Trophoblast cell (in vitro differentiated cells and primary cell): Measurements from ENCODE around the gene RAB11FIP3.
A peak's percentile ranks its signal among the peaks of the same experiment; 100 is the strongest.
"Not testable (repeated sequence)": the region's sequence is repeated elsewhere in the genome, so short reads cannot be mapped to it uniquely, and the experiment has no call there.

Experiments used
- DNase-seq, 2 donors: peaks; one replicate each; pipeline ENCODE4 v3.0.0-alpha.2; 2016
- H2AFZ ChIP-seq: 2 replicates; pipeline ENCODE4 v1.6.1; 2013; ENCODE audit warnings: low read length, moderate library complexity, mild to moderate bottlenecking; ENCODE audit not compliant: insufficient read depth, poor library complexity
- H2AK5ac ChIP-seq: 2 replicates; pipeline ENCODE4 v1.6.1; 2013; ENCODE audit warnings: mild to moderate bottlenecking, low read length
- H2BK120ac ChIP-seq: 2 replicates; pipeline ENCODE4 v1.6.1; 2013; ENCODE audit warnings: low read length, mild to moderate bottlenecking, moderate library complexity; ENCODE audit not compliant: insufficient read depth, poor library complexity
- H2BK12ac ChIP-seq: 2 replicates; pipeline ENCODE4 v1.6.1; 2013; ENCODE audit warnings: mild to moderate bottlenecking, low read length, moderate library complexity
- H2BK5ac ChIP-seq: 2 replicates; pipeline ENCODE4 v1.6.1; 2013; ENCODE audit warnings: low read length, low read depth, moderate library complexity, mild to moderate bottlenecking; ENCODE audit not compliant: poor library complexity
- H3K14ac ChIP-seq: 2 replicates; pipeline ENCODE4 v1.6.1; 2013; ENCODE audit warnings: mild to moderate bottlenecking, low read length
- H3K18ac ChIP-seq: 2 replicates; pipeline ENCODE4 v1.6.1; 2013; ENCODE audit warnings: mild to moderate bottlenecking, low read length
- H3K23ac ChIP-seq: 2 replicates; pipeline ENCODE4 v1.6.1; 2013; ENCODE audit warnings: low read length
- H3K27ac ChIP-seq: 2 replicates; pipeline ENCODE4 v1.5.1; 2013; ENCODE audit warnings: low read depth, mild to moderate bottlenecking, inconsistent platforms, low read length, moderate library complexity
- H3K27me3 ChIP-seq: 2 replicates; pipeline ENCODE4 v1.6.1; 2013; ENCODE audit warnings: inconsistent platforms, mild to moderate bottlenecking, low read length, moderate library complexity; ENCODE audit not compliant: insufficient read depth
- H3K36me3 ChIP-seq, 2 experiments: 1 replicate in 1 of 2; 2 replicates in 1 of 2; pipeline ENCODE4 v1.6.1; 2013; ENCODE audit warnings: low read length in 2 of 2, mild to moderate bottlenecking in 2 of 2, moderate library complexity in 1 of 2; ENCODE audit not compliant: insufficient read depth in 2 of 2, control insufficient read depth in 1 of 2
- H3K4ac ChIP-seq: 2 replicates; pipeline ENCODE4 v1.6.1; 2013; ENCODE audit warnings: low read depth, mild to moderate bottlenecking, low read length, moderate library complexity
- H3K4me1 ChIP-seq, 2 experiments: 1 replicate in 1 of 2; 2 replicates in 1 of 2; pipeline ENCODE4 v1.6.1; 2013; ENCODE audit warnings: low read length in 2 of 2, mild to moderate bottlenecking in 2 of 2, moderate library complexity in 1 of 2; ENCODE audit not compliant: insufficient read depth in 2 of 2, control insufficient read depth in 1 of 2
- H3K4me2 ChIP-seq: 2 replicates; pipeline ENCODE4 v1.6.1; 2013; ENCODE audit warnings: inconsistent platforms, mild to moderate bottlenecking, low read length, moderate library complexity
- H3K4me3 ChIP-seq: 2 replicates; pipeline ENCODE4 v1.5.1; 2013; ENCODE audit warnings: mild to moderate bottlenecking, low read depth, low read length, inconsistent platforms
- H3K79me1 ChIP-seq: one replicate; pipeline ENCODE4 v1.6.1; 2013; ENCODE audit warnings: low read length
- H3K79me2 ChIP-seq: 2 replicates; pipeline ENCODE4 v1.6.1; 2013; ENCODE audit warnings: low read length, mild to moderate bottlenecking; ENCODE audit not compliant: control insufficient read depth, insufficient read depth, poor library complexity
- H3K9ac ChIP-seq: 2 replicates; pipeline ENCODE4 v1.6.1; 2013; ENCODE audit warnings: mild to moderate bottlenecking, low read length
- H3K9me3 ChIP-seq: 2 replicates; pipeline ENCODE4 v1.6.1; 2013; ENCODE audit warnings: low read depth, mild to moderate bottlenecking, control low read depth, inconsistent platforms, low read length; ENCODE audit not compliant: insufficient read depth
- H4K12ac ChIP-seq: 2 replicates; pipeline ENCODE4 v1.6.1; 2013; ENCODE audit warnings: low read depth, mild to moderate bottlenecking, low read length, moderate library complexity
- H4K8ac ChIP-seq: 2 replicates; pipeline ENCODE4 v1.6.1; 2013; ENCODE audit warnings: low read depth, mild to moderate bottlenecking, low read length, moderate library complexity
- H4K91ac ChIP-seq: one replicate; pipeline ENCODE4 v1.6.1; 2013; ENCODE audit warnings: low read depth, mild to moderate bottlenecking, low read length, moderate library complexity
- WGBS: extraction: QIAGEN DNeasy Blood & Tissue Kit; methylation state at CpG from one replicate; pipeline ENCODE4 v1.1.7; 2013; ENCODE audit warnings: missing lambda C conversion rate; ENCODE audit not compliant: insufficient read length, insufficient coverage; ENCODE audit errors: extremely low coverage; 5-methylcytosine and 5-hydroxymethylcytosine counted together

RAB11FIP3 gene

DNA sequence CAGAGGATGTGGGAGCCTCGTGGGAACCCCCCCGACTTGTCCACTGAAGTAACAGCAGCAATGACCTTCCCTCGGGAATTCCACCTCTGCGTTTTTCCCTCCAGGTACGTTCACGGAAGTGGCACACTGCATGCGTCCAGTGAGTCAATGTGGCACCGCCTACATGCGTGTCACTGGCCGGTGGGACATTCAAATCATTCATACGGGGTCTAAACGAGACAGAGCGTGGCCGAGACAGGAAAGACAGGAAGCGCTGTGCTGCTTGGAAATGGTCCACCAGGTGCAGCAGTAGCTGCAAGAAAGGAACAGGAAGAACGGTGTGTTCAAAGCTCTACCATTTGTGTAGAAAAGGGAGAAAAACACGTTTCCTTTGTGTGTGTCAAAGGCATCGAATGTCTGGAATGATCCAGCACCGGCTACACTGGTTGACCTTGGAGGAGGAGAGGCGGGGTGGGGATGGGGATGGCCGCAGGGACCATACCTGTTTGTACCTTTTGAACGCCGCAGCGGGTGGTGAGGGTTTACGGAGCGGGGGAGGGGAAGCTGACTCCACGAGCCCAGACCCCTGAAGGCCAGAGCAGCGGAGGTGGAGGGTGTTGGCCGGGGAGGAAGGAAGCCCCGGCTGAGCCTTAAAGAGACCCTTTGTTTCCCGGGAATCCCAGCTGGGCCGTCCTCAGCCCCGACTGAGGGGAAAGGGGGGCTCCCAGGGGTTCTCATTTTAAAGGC is 42.0 kb upstream of the RAB11FIP3 start:
- peak; percentile 98 for DNase-seq
- Histone ChIP-seq H3K9ac (no peak overlapping the region), H4K12ac (no peak overlapping the region), H2BK12ac (no peak overlapping the region), H2BK120ac (peak overlapping the region; percentile 38), H4K8ac (peak overlapping the region; percentile 70), H3K36me3 (peaks cover 0 to 4% of the 10 kb centered on the region in 2 experiments), H3K4ac (no peak overlapping the region), H2BK5ac (peak overlapping the region; percentile 32), H2AK5ac (no peak overlapping the region), H2AFZ (peak overlapping the region; percentile 18), H3K79me2 (peaks cover 16% of the 10 kb centered on the region), H3K79me1 (peaks cover 25% of the 10 kb centered on the region), H3K9me3 (no peaks in the 10 kb centered on the region), H3K27ac (peak overlapping the region; percentile 68), H3K18ac (no peak overlapping the region), H3K14ac (peak overlapping the region; percentile 16), H3K4me3 (no peak overlapping the region), H4K91ac (peak overlapping the region; percentile 74), H3K27me3 (no peaks in the 10 kb centered on the region), H3K23ac (no peak overlapping the region), H3K4me2 (peak overlapping the region; percentile 98), H3K4me1 (peaks cover 18 to 28% of the 10 kb centered on the region in 2 experiments)
- no CpG with 5 or more reads among the region's 33 CpGs for WGBS

GRCh38 chr16:386641-387156 is 38.8 kb upstream of the RAB11FIP3 start:
- no peak overlapping the region for H3K9ac ChIP-seq

GRCh38 chr16:387761-388666 is 37.4 kb upstream of the RAB11FIP3 start:
- H4K12ac ChIP-seq, H2BK120ac ChIP-seq, H2BK12ac ChIP-seq, H3K4me3 ChIP-seq, H3K9me3 ChIP-seq, H3K27me3 ChIP-seq, H3K79me2 ChIP-seq, H2BK5ac ChIP-seq, H3K27ac ChIP-seq, H3K4me2 ChIP-seq, H3K79me1 ChIP-seq, H3K9ac ChIP-seq, H4K91ac ChIP-seq, H3K36me3 ChIP-seq, H3K4ac ChIP-seq, H3K23ac ChIP-seq, H2AK5ac ChIP-seq, H3K18ac ChIP-seq, H2AFZ ChIP-seq, H3K14ac ChIP-seq: not testable (repeated sequence)
- DNase-seq: peak; percentile 39 to 62
- no CpG with 5 or more reads among the region's 20 CpGs for WGBS
- Histone ChIP-seq H3K4me1 (peaks cover 11% of the 10 kb centered on the region in 2 experiments), H4K8ac (peak overlapping the region; percentile 69)

More at GRCh38 chr16:386641-387156, 38.8 kb upstream of the RAB11FIP3 start:
- H3K23ac ChIP-seq: no peak overlapping the region
- H3K4me1 ChIP-seq: peaks cover 11 to 14% of the 10 kb centered on the region in 2 experiments
- H3K9me3 ChIP-seq: peaks cover 2% of the 10 kb centered on the region
- DNase-seq: peak; percentile 41 to 69
- no peak overlapping the region for H3K27ac ChIP-seq
- H2AFZ ChIP-seq: no peak overlapping the region
- no CpG with 5 or more reads among the region's 19 CpGs for WGBS
- H3K18ac ChIP-seq: no peak overlapping the region
- peaks cover 15% of the 10 kb centered on the region for H3K79me1 ChIP-seq
- H4K12ac ChIP-seq: no peak overlapping the region
- H2BK5ac ChIP-seq: no peak overlapping the region
- H4K91ac ChIP-seq: no peak overlapping the region
- H3K4ac ChIP-seq: no peak overlapping the region
- no peak overlapping the region for H3K4me2 ChIP-seq
- no peak overlapping the region for H4K8ac ChIP-seq
- H3K36me3 ChIP-seq: no peaks in the 10 kb centered on the region
- peaks cover 4% of the 10 kb centered on the region for H3K79me2 ChIP-seq
- H2AK5ac ChIP-seq: no peak overlapping the region
- H3K4me3 ChIP-seq: no peak overlapping the region
- H3K14ac ChIP-seq: no peak overlapping the region
- H2BK120ac ChIP-seq: no peak overlapping the region
- H2BK12ac ChIP-seq: no peak overlapping the region
- no peaks in the 10 kb centered on the region for H3K27me3 ChIP-seq

DNA sequence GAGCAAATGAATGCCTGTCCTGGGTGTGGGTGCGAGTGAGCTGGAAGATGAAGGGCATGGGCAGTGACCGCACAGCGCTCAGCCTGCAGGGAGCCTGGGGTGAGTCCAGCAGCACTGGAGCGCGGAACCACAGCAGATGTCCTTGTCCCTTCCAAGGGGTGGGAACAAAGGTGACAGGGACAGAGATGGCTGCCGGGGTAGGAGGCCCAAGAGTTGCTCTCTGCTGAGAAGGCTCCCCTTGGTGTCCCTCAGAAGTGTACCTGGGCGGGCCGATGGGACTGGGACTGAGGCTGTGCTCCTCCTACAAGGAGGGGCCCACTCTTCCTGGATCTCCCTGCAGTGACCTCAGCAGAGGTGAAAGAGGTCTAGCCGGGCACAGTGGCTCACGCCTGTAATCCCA is 36.1 kb upstream of the RAB11FIP3 start:
- Histone ChIP-seq H3K4me1 (peaks cover 3 to 5% of the 10 kb centered on the region in 2 experiments), H2BK12ac (no peak overlapping the region), H3K4me3 (no peak overlapping the region), H4K12ac (no peak overlapping the region), H3K27me3 (no peaks in the 10 kb centered on the region), H3K79me1 (peaks cover under 1% of the 10 kb centered on the region), H3K14ac (no peak overlapping the region), H2BK5ac (no peak overlapping the region), H3K18ac (no peak overlapping the region), H3K79me2 (no peaks in the 10 kb centered on the region), H3K27ac (no peak overlapping the region), H3K36me3 (no peaks in the 10 kb centered on the region), H4K8ac (no peak overlapping the region), H3K9me3 (peaks cover 10% of the 10 kb centered on the region), H2AK5ac (no peak overlapping the region), H4K91ac (no peak overlapping the region), H3K23ac (no peak overlapping the region), H2BK120ac (no peak overlapping the region), H3K4me2 (no peak overlapping the region), H3K9ac (no peak overlapping the region), H3K4ac (no peak overlapping the region), H2AFZ (no peak overlapping the region)
- no peak for DNase-seq
- WGBS: no CpG with 5 or more reads among the region's 10 CpGs
